Right renal cortex interstitium (tissue), 3 donors: ENCODE measurements around the gene CCDC102B. TPM values are rescaled to one million over a fixed set of nuclear protein-coding genes. Genes with fewer than 3 reads are reported as not detected.
"Not testable (repeated sequence)": the region's sequence is repeated elsewhere in the genome, so short reads cannot be mapped to it uniquely, and the experiment has no call there.

Experiments used
- DNase-seq, 3 donors: peaks; one replicate each; pipeline ENCODE4 v3.0.0-alpha.2; 2013; ENCODE audit warnings: low read depth in 3 of 3, low spot score in 2 of 3
- polyA plus RNA-seq, 3 donors: library from polyadenylated mRNA; unstranded; fragments of 120-200 nt; gene quantifications; one replicate each; pipeline ENCODE4 v1.2.1, GENCODE V29; 2013; ENCODE audit not compliant: insufficient read length in 3 of 3

The CCDC102B gene
- polyA plus RNA-seq, 3 donors: 6.8 to 8.6 (median 8.0) TPM

GRCh38 chr18:68822926-68823325 lies 25.0 kb downstream of the CCDC102B start:
- DNase-seq: no peak

- no peak for DNase-seq
Observed at GRCh38 chr18:68826121-68826520, 28.2 kb downstream of the CCDC102B start.

GRCh38 chr18:68830256-68831045 lies 32.6 kb downstream of the CCDC102B start:
- no peak for DNase-seq

- DNase-seq: no peak
Observed at GRCh38 chr18:68833756-68834155, 35.9 kb downstream of the CCDC102B start.

GRCh38 chr18:68837665-68838451 lies 40.0 kb downstream of the CCDC102B start:
- DNase-seq: no peak

GRCh38 chr18:68839701-68840100 lies 41.8 kb downstream of the CCDC102B start:
- DNase-seq: no peak

- DNase-seq: no peak
Observed at GRCh38 chr18:68840554-68841263, 42.8 kb downstream of the CCDC102B start.

- no peak for DNase-seq
Observed at GRCh38 chr18:68841301-68841700, 43.4 kb downstream of the CCDC102B start.

GRCh38 chr18:68842951-68843350 lies 45.1 kb downstream of the CCDC102B start:
- no peak for DNase-seq

- no peak for DNase-seq
Observed at GRCh38 chr18:68843473-68844089, 45.7 kb downstream of the CCDC102B start.

GRCh38 chr18:68847219-68847837 lies 49.4 kb downstream of the CCDC102B start:
- DNase-seq: no peak

- DNase-seq: no peak
Observed at GRCh38 chr18:68848242-68848641, 50.4 kb downstream of the CCDC102B start.

GRCh38 chr18:68854786-68855391 lies 57.0 kb downstream of the CCDC102B start:
- no peak for DNase-seq

GRCh38 chr18:68855491-68855890 lies 57.6 kb downstream of the CCDC102B start:
- DNase-seq: no peak

GRCh38 chr18:68861365-68861764 lies 63.5 kb downstream of the CCDC102B start:
- DNase-seq: no peak

GRCh38 chr18:68865021-68865420 lies 67.1 kb downstream of the CCDC102B start:
- no peak for DNase-seq

GRCh38 chr18:68865503-68865902 lies 67.6 kb downstream of the CCDC102B start:
- DNase-seq: no peak

- no peak for DNase-seq
Observed at GRCh38 chr18:68873003-68873402, 75.1 kb downstream of the CCDC102B start.

- DNase-seq: no peak
Observed at GRCh38 chr18:68874361-68874760, 76.5 kb downstream of the CCDC102B start.

- not testable (repeated sequence) for DNase-seq
Observed at GRCh38 chr18:68879947-68880346, 82.1 kb downstream of the CCDC102B start.
